ENCODE results near the gene LPCAT1.
"Not testable (repeated sequence)": the region's sequence is repeated elsewhere in the genome, so short reads cannot be mapped to it uniquely, and the experiment has no call there.

Gene LPCAT1

DNA sequence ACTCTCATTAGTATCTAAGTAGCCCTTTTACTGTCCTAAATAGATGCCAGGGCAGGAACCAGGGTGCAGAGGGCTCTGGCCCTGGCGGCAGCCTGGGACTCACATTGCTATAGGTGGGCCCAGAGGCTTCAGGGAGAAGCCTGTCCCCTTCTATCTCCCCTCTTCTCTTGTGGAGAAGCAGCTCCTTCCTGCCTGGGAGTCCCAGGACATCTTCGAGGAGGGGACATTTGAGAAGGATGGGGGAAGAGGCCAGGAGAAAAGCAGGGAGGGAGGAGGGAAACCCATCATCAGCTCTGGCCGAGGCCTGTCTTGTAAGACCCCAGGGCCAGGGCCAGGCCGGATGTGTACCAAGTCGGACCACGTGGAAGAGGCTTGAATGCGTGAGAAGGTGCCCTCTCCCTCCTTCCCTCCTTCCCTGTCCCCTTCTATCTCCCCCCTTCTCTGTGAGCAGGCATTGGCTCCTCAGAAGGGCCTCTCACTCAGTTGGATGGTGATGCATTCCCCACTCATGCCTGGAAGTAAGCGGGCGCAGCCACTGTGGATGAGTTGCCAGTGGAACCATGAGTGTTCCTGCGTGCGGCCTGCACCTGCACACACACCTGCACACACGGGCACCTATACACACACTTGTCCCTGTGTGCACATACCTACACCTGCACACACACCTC, 20.7 kb upstream of the LPCAT1 start:
- in situ Hi-C loops (cut with HindIII; ENCODE audit: low sequenced_read_pairs) = no loop called here
- TF ChIP-seq, protein P1, sequence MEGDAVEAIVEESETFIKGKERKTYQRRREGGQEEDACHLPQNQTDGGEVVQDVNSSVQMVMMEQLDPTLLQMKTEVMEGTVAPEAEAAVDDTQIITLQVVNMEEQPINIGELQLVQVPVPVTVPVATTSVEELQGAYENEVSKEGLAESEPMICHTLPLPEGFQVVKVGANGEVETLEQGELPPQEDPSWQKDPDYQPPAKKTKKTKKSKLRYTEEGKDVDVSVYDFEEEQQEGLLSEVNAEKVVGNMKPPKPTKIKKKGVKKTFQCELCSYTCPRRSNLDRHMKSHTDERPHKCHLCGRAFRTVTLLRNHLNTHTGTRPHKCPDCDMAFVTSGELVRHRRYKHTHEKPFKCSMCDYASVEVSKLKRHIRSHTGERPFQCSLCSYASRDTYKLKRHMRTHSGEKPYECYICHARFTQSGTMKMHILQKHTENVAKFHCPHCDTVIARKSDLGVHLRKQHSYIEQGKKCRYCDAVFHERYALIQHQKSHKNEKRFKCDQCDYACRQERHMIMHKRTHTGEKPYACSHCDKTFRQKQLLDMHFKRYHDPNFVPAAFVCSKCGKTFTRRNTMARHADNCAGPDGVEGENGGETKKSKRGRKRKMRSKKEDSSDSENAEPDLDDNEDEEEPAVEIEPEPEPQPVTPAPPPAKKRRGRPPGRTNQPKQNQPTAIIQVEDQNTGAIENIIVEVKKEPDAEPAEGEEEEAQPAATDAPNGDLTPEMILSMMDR (IDR thresholded peaks at IDR 0.05; ENCODE audit: low read depth, low read length) = no peak
- no peak overlapping the region for H3K4me3 ChIP-seq (ENCODE audit: low read depth, low read length)
- no peak for DNase-seq (ENCODE audit: low read depth, low spot score)

DNA sequence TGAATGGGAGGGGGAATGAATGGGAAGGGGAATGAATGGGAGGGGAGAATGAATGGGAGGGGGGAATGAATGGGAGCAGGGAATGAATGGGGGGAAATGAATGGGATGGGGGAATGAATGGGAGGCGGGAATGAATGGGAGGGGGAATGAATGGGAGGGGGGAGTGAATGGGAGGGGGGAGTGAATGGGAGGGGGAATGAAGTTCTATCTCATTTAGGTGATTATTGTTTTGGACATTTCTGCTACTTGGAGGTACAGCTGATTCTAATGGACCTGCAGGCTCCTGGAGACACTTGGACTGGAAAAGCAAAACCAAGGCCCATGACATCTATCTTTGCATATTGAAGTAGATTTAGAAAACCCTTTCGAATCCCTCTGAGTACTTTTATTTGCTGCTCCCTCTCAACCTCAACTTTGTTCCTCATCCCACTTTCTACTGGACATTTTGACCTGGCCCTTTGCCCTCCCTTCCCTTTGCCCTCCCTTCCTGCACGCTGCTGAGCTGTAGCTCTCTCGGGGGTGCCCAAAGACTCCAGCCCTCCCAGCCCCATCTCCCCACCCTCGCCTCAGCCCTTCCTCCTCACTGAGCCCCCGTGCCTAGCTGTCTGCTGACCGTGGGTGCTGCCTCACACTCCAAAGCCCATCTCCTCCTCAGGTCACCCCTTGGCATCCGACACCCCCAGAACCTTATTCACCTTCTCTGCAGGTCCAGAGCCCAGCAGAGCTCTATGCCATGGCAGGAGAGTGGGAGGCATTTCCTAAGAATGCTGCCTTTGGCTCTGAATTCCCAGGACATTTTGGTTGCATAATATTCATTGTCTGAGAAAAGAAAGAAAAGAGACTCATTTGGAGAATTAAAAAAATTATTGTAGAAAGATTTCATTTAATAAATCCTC, 19.9 kb upstream of the LPCAT1 start:
- TF ChIP-seq, protein P1 (IDR thresholded peaks at IDR 0.05; ENCODE audit: low read depth, low read length) = no peak
- no peak overlapping the region for H3K4me3 ChIP-seq (ENCODE audit: low read depth, low read length)
- DNase-seq (ENCODE audit: low read depth, low spot score) = no peak
- in situ Hi-C loops (cut with HindIII; ENCODE audit: low sequenced_read_pairs) = no loop called here

DNA sequence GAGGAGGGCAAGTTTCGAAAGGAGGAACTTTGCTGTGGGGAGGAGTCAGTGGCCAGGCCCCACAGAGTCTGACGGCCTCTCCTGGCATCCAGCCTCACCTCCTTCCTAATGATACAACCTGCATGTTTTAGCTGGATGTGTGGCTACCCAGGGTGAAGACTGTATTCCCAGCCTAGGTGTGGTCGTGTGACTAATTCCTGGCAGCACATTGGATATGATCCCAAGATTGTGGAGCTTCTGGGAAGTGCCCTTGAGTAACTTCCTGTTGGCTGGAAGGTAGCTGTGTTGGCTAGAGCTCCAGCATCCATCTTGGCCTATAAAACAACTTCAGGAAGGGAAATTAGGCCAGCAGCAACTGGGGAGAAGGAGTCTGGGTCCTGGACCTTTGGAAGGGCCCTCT, 19.0 kb upstream of the LPCAT1 start:
- no peak overlapping the region for H3K4me3 ChIP-seq (ENCODE audit: low read depth, low read length)
- DNase-seq (ENCODE audit: low read depth, low spot score) = peak; percentile 51
- TF ChIP-seq, protein P1 (IDR thresholded peaks at IDR 0.05; ENCODE audit: low read depth, low read length) = no peak
- in situ Hi-C loops (cut with HindIII; ENCODE audit: low sequenced_read_pairs) = no loop called here

GRCh38 chr5:1541702-1542400, 18.1 kb upstream of the LPCAT1 start:
- H3K4me3 ChIP-seq (ENCODE audit: low read depth, low read length) = no peak overlapping the region
- in situ Hi-C loops (cut with HindIII; ENCODE audit: low sequenced_read_pairs) = no loop called here
- no peak for DNase-seq (ENCODE audit: low read depth, low spot score)
- TF ChIP-seq, protein P1 (IDR thresholded peaks at IDR 0.05; ENCODE audit: low read depth, low read length) = no peak

DNA sequence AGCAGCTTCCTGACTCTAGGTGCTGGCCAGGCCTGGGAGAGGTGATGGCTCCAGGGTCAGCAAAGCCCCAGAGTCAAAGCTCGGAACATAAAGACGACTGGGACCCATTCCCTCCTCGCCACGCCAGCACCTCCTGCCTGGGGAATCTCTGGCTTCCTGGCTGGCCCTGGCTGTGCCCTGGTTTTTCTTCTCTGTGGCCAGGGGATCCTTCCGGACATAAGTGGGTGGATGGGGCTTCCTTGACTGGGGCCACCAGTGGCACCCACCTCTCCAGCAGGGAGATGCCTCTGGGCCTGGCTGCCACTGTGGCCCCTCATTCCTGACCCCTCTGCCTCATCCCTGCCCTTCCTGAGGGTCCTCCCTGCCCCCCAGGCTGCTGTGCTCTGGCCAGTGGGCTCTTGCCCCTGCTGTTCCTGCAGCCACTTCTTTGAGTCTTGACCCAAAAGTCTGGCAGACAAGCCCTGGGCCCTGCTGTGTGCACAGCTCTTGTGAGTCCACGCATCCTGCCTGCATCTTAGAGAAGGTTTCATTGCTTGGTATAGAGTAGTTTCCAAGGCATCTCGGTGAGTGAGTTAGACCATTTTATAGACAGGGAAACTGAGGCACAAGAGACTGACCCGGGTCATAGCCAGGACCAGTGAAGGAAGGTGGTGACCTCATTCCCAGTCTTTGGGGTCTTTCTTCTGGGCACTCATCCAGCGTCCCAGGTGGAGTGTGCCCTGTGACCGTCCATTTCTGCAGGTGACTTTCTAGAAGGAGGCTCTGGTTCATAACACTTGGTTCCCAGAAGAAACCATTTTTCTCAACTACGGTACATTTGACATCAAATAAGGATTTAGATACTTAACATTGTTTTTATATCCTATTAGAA, 17.3 kb upstream of the LPCAT1 start:
- in situ Hi-C loops (cut with HindIII; ENCODE audit: low sequenced_read_pairs) = no loop called here
- DNase-seq (ENCODE audit: low read depth, low spot score) = no peak
- TF ChIP-seq, protein P1 (IDR thresholded peaks at IDR 0.05; ENCODE audit: low read depth, low read length) = no peak
- H3K4me3 ChIP-seq (ENCODE audit: low read depth, low read length) = no peak overlapping the region

DNA sequence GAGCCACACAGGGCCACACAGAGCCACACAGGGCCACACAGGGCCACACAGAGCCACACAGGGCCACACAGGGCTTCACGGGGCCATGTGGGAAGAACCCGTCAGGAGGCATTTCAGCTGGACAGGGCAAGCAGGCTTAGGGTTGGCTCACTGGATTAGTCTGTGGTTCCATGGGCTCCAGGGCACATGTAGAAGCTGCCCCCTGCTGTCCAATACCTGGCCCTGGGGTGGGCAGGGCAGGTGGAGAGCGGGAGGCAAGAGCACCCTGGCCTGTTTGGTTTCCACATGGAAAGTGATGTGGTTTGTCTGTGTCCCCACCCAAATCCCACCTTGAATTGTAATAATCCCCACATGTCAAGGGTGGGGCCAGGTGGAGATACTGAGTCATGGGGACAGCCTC, 16.4 kb upstream of the LPCAT1 start:
- TF ChIP-seq, protein P1 (IDR thresholded peaks at IDR 0.05; ENCODE audit: low read depth, low read length) = no peak
- in situ Hi-C loops (cut with HindIII; ENCODE audit: low sequenced_read_pairs) = no loop called here
- no peak for DNase-seq (ENCODE audit: low read depth, low spot score)
- no peak overlapping the region for H3K4me3 ChIP-seq (ENCODE audit: low read depth, low read length)

- in situ Hi-C loops (cut with HindIII; ENCODE audit: low sequenced_read_pairs); DNase-seq (ENCODE audit: low read depth, low spot score): not testable (repeated sequence)
These were observed 15.8 kb upstream of the LPCAT1 start for GRCh38 chr5:1539393-1540161.

More at GRCh38 chr5:1539393-1540161, 15.8 kb upstream of the LPCAT1 start:
- H3K4me3 ChIP-seq (ENCODE audit: low read depth, low read length) = not testable (repeated sequence)
